ENCODE data around the gene PRR15. TPM values are rescaled to one million over a fixed set of nuclear protein-coding genes. Genes with fewer than 3 reads are reported as not detected.

The PRR15 gene
- total RNA-seq, 1 donor from 2014 or later: 0.77 TPM

- Histone ChIP-seq H3K79me2 (ENCODE audit: low read depth) (no peaks in the 10 kb centered on the region), H3K36me3 (no peaks in the 10 kb centered on the region), H3K4me2 (peak overlapping the region; percentile 67), H3K27me3 (peaks cover 18% of the 10 kb centered on the region), H3K9me3 (ENCODE audit: low read depth) (no peaks in the 10 kb centered on the region), H3K4me3 (no peak overlapping the region), H3K9ac (no peak overlapping the region), H3K27ac (no peak overlapping the region), H3F3A (ENCODE audit: low read depth) (peaks cover 21% of the 10 kb centered on the region), H3K4me1 (peaks cover 27% of the 10 kb centered on the region), H2AFZ (replicated peaks) (no peak overlapping the region), H4K20me1 (ENCODE audit: low read depth) (no peaks in the 10 kb centered on the region)
- no peaks in the 10 kb centered on the region for H3K36me3 Mint-ChIP-seq
- DNase-seq (ENCODE audit: low spot score): no peak
- H3K4me1 Mint-ChIP-seq: peaks cover 13% of the 10 kb centered on the region
- TF ChIP-seq CTCF (IDR thresholded peaks at IDR 0.05) (no peak), EZH2 (IDR thresholded peaks at IDR 0.05) (no peak), EZH2phosphoT487 (IDR thresholded peaks at IDR 0.05) (no peak)
- H3K9me3 Mint-ChIP-seq: peaks cover 4% of the 10 kb centered on the region
- H3K27me3 Mint-ChIP-seq (ENCODE audit: insufficient read depth, low read depth): peaks cover 13% of the 10 kb centered on the region
- H3K4me3 Mint-ChIP-seq: no peak overlapping the region
- H3K27ac Mint-ChIP-seq: no peak overlapping the region
Observed at GRCh38 chr7:29557954-29558353, 5.7 kb upstream of the PRR15 start.

GRCh38 chr7:29561271-29561670 is 2.4 kb upstream of the PRR15 start:
- no peak overlapping the region for H3K4me3 ChIP-seq

GRCh38 chr7:29562307-29562706 is 1.3 kb upstream of the PRR15 start:
- Mint-ChIP-seq H3K4me1 (peaks cover 21% of the 10 kb centered on the region), H3K9me3 (no peaks in the 10 kb centered on the region), H3K4me3 (no peak overlapping the region), H3K36me3 (no peaks in the 10 kb centered on the region), H3K27ac (no peak overlapping the region), H3K27me3 (ENCODE audit: insufficient read depth, low read depth) (peaks cover 37% of the 10 kb centered on the region)
- H3K27ac ChIP-seq: no peak overlapping the region
- no peak overlapping the region for H2AFZ ChIP-seq (replicated peaks)
- H3K9ac ChIP-seq: no peak overlapping the region
- H3F3A ChIP-seq (ENCODE audit: low read depth): peaks cover 27% of the 10 kb centered on the region
- TF ChIP-seq EZH2 (IDR thresholded peaks at IDR 0.05) (no peak), EZH2phosphoT487 (IDR thresholded peaks at IDR 0.05) (no peak), CTCF (IDR thresholded peaks at IDR 0.05) (no peak)
- H3K4me1 ChIP-seq: peaks cover 14% of the 10 kb centered on the region
- peak overlapping the region; percentile 58 for H3K4me3 ChIP-seq
- no peaks in the 10 kb centered on the region for H4K20me1 ChIP-seq (ENCODE audit: low read depth)
- H3K79me2 ChIP-seq (ENCODE audit: low read depth): no peaks in the 10 kb centered on the region
- DNase-seq (ENCODE audit: low spot score): no peak
- H3K9me3 ChIP-seq (ENCODE audit: low read depth): no peaks in the 10 kb centered on the region
- H3K27me3 ChIP-seq: peaks cover 57% of the 10 kb centered on the region
- no peaks in the 10 kb centered on the region for H3K36me3 ChIP-seq
- H3K4me2 ChIP-seq: peak overlapping the region; percentile 96

More at GRCh38 chr7:29561271-29561670, 2.4 kb upstream of the PRR15 start:
- Mint-ChIP-seq H3K36me3 (no peaks in the 10 kb centered on the region), H3K4me3 (no peak overlapping the region), H3K4me1 (peaks cover 25% of the 10 kb centered on the region), H3K9me3 (peaks cover under 1% of the 10 kb centered on the region), H3K27me3 (ENCODE audit: insufficient read depth, low read depth) (peaks cover 32% of the 10 kb centered on the region), H3K27ac (no peak overlapping the region)
- TF ChIP-seq EZH2 (IDR thresholded peaks at IDR 0.05) (no peak), CTCF (IDR thresholded peaks at IDR 0.05) (no peak), EZH2phosphoT487 (IDR thresholded peaks at IDR 0.05) (no peak)
- no peak for DNase-seq (ENCODE audit: low spot score)
- Histone ChIP-seq H3K36me3 (no peaks in the 10 kb centered on the region), H3K79me2 (ENCODE audit: low read depth) (no peaks in the 10 kb centered on the region), H3K9me3 (ENCODE audit: low read depth) (no peaks in the 10 kb centered on the region), H3F3A (ENCODE audit: low read depth) (peaks cover 37% of the 10 kb centered on the region), H3K4me2 (no peak overlapping the region), H3K9ac (no peak overlapping the region), H3K27ac (no peak overlapping the region), H4K20me1 (ENCODE audit: low read depth) (no peaks in the 10 kb centered on the region), H2AFZ (replicated peaks) (no peak overlapping the region), H3K27me3 (peaks cover 51% of the 10 kb centered on the region), H3K4me1 (peaks cover 24% of the 10 kb centered on the region)

All from neural progenitor cell (in vitro differentiated cells).